ENCODE data around the gene NEDD9.

Gene NEDD9

GRCh38 chr6:11241793-11242201 lies 9.3 kb upstream of the NEDD9 start:
- no peak for TF ChIP-seq CTCF (IDR thresholded peaks at IDR 0.05; ENCODE audit: low read depth, low read length)
- TF ChIP-seq, protein P1, sequence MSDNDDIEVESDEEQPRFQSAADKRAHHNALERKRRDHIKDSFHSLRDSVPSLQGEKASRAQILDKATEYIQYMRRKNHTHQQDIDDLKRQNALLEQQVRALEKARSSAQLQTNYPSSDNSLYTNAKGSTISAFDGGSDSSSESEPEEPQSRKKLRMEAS (IDR thresholded peaks at IDR 0.05; ENCODE audit: low read depth, low read length), result no peak
- TF ChIP-seq MYC (IDR thresholded peaks at IDR 0.05; ENCODE audit: low read depth, low read length), result no peak
- TF ChIP-seq POLR2A (IDR thresholded peaks at IDR 0.05; ENCODE audit: extremely low read depth, insufficient read length), result no peak
- no peak for DNase-seq (ENCODE audit: low read depth)
- H3K4me3 ChIP-seq (ENCODE audit: low read depth, low read length), result no peak overlapping the region

DNA sequence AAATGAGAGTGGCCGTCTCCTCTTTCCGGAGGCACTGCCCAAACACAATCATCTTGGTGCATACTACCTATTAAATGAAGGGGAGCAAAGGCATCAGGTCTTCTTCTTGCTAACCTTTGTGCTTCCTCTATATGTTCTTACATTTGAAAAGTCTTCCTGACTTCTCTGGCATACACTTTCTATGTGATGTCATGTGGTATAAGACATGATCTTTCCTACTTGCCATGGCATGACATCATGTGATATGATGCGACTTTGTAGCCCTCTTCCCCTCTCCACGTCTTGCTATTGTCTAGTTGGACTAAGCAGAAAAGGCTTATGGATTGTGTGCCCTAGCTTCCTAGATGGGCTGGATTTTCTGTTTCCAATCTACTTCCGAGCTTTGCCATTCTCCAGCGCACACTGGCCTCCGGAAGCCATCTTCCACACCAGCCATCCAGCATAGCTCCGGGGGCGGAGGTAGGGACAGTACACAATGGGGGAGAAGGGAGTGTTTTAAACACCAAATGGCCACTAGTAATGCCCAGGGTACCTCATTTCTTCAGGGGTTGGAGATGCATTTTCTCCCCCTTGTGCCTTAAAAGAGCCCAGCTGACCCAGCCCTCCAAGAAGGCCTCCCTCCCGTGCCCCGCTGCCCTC lies 8.8 kb upstream of the NEDD9 start:
- no peak overlapping the region for H3K4me3 ChIP-seq (ENCODE audit: low read depth, low read length)
- TF ChIP-seq MYC (IDR thresholded peaks at IDR 0.05; ENCODE audit: low read depth, low read length) (no peak), POLR2A (IDR thresholded peaks at IDR 0.05; ENCODE audit: extremely low read depth, insufficient read length) (no peak), CTCF (IDR thresholded peaks at IDR 0.05; ENCODE audit: low read depth, low read length) (no peak)
- TF ChIP-seq, protein P1 (IDR thresholded peaks at IDR 0.05; ENCODE audit: low read depth, low read length), result no peak
- no peak for DNase-seq (ENCODE audit: low read depth)

- TF ChIP-seq, protein P1 (IDR thresholded peaks at IDR 0.05; ENCODE audit: low read depth, low read length), result no peak
- TF ChIP-seq POLR2A (IDR thresholded peaks at IDR 0.05; ENCODE audit: extremely low read depth, insufficient read length), result no peak
- no peak for DNase-seq (ENCODE audit: low read depth)
Observed at GRCh38 chr6:11237956-11238355, 5.5 kb upstream of the NEDD9 start.

GRCh38 chr6:11237428-11237827 lies 5.0 kb upstream of the NEDD9 start:
- no peak for DNase-seq (ENCODE audit: low read depth)
- TF ChIP-seq MYC (IDR thresholded peaks at IDR 0.05; ENCODE audit: low read depth, low read length) (no peak), POLR2A (IDR thresholded peaks at IDR 0.05; ENCODE audit: extremely low read depth, insufficient read length) (no peak), CTCF (IDR thresholded peaks at IDR 0.05; ENCODE audit: low read depth, low read length) (no peak)
- TF ChIP-seq, protein P1 (IDR thresholded peaks at IDR 0.05; ENCODE audit: low read depth, low read length), result no peak
- no peak overlapping the region for H3K4me3 ChIP-seq (ENCODE audit: low read depth, low read length)

More at GRCh38 chr6:11237956-11238355, 5.5 kb upstream of the NEDD9 start:
- no peak overlapping the region for H3K4me3 ChIP-seq (ENCODE audit: low read depth, low read length)

- no peak for TF ChIP-seq CTCF (IDR thresholded peaks at IDR 0.05; ENCODE audit: low read depth, low read length)
- TF ChIP-seq, protein P1 (IDR thresholded peaks at IDR 0.05; ENCODE audit: low read depth, low read length), result no peak
- no peak for TF ChIP-seq POLR2A (IDR thresholded peaks at IDR 0.05; ENCODE audit: extremely low read depth, insufficient read length)
- DNase-seq (ENCODE audit: low read depth), result no peak
- no peak overlapping the region for H3K4me3 ChIP-seq (ENCODE audit: low read depth, low read length)
Observed at GRCh38 chr6:11236915-11237314, 4.4 kb upstream of the NEDD9 start.

DNA sequence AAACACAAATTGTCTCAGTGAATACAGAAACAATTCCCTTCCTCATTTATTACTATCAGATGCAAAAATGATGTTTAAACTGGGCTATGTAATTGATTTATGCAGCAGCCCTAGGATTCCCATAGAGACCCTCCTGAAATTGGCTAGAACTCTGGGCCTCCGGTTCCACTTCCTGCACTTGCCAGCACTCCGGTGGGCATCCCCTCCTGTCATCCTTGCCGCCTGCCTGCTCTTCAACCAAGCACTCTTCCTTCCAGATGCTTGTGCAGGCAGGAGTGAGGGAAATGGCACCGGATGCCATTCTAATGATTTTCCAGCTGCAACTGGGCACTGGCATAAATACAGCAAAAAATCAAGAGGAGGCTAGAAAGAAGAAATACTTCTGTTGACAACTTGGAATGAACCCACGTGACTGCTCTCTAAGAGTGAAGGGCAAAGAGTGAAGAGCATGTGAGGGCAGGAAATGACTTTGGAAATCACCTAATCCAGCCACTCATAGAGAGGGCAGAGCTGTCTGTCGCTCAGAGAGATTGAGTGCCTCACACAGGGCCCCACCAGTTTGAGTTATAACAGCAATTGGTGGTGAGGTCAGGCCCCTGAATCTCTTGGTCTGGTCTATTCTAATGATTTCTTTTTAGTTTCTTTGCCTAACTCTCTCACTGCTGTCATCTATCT lies 3.7 kb upstream of the NEDD9 start:
- no peak for DNase-seq (ENCODE audit: low read depth)
- no peak for TF ChIP-seq CTCF (IDR thresholded peaks at IDR 0.05; ENCODE audit: low read depth, low read length)
- TF ChIP-seq, protein P1 (IDR thresholded peaks at IDR 0.05; ENCODE audit: low read depth, low read length), result peak; percentile 62
- H3K4me3 ChIP-seq (ENCODE audit: low read depth, low read length), result no peak overlapping the region

Data from NB4 (cell line).